GM19240 (cell line): ENCODE measurements around the gene MAN1B1.
A peak's percentile ranks its signal among the peaks of the same experiment; 100 is the strongest.

ENCODE experiments used
- DNase-seq: peaks from one replicate; pipeline ENCODE4 v3.0.0; 2011; ENCODE audit warnings: low spot score; ENCODE audit not compliant: insufficient read length

Gene MAN1B1

GRCh38 chr9:137086531-137087408 lies at the start of gene MAN1B1:
Gene MAN1B1 (plus strand): TSS chr9:137086985. CDS start chr9:137087000, 15 bp downstream.
- DNase-seq = peak; percentile 93

DNA sequence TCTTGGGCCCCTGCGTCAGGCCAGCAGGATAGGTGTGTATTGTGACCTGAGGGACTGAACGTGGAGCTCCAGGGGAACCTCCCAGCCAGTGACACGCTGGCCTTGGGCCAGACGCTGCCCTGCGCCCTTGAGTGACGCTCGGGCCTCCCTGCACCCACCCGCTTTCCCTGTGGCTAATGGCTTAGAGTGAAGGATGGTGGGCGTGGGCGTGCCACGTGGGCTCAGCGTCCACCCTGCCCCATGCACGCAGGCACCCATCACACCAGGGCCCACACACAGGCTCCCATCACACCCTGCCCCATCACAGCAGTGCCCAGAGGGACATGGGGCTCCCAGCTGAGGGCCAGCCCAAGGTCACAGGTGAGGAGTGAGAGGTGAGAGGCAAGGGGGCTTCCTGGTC lies 49.8 kb upstream of the MAN1B1 start:
- no peak for DNase-seq

DNA sequence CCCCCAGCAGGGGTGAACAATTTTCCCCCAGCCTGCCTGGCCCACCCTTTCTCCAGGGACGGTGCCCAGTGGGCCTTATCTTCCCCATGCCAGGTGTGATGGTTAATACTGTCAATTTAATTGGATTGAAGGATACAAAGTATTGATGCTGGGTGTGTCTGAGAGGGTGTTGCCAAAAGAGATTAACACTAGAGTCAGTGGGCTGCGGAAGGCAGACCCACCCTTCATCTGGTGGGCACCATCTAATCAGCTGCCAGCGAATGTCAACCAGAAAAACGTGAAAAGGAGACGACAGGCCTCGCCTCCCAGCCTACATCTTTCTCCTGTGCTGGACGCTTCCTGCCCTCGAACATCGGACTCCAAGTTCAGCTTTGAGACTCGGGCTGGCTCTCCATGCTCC lies 49.3 kb upstream of the MAN1B1 start:
- DNase-seq = no peak

DNA sequence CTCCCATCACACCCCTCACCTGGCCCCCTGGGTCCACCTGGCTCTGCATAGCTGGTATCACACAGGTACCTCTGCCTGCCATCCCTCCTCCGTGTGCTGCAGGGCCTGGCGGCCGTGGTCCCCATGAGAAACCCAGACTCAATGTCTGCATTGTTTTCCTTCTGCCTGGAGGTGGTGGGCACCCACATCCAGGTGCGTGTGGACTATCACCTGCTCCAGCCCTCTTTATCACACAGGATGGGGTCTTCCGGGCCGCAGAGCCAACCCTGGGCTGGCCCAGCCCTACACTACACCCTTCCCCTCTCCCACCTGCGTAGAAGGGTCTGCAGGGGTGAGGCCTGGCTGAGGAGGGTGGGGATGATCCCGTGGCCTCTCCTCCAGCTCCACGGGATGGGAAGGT lies 47.9 kb upstream of the MAN1B1 start:
- no peak for DNase-seq

DNA sequence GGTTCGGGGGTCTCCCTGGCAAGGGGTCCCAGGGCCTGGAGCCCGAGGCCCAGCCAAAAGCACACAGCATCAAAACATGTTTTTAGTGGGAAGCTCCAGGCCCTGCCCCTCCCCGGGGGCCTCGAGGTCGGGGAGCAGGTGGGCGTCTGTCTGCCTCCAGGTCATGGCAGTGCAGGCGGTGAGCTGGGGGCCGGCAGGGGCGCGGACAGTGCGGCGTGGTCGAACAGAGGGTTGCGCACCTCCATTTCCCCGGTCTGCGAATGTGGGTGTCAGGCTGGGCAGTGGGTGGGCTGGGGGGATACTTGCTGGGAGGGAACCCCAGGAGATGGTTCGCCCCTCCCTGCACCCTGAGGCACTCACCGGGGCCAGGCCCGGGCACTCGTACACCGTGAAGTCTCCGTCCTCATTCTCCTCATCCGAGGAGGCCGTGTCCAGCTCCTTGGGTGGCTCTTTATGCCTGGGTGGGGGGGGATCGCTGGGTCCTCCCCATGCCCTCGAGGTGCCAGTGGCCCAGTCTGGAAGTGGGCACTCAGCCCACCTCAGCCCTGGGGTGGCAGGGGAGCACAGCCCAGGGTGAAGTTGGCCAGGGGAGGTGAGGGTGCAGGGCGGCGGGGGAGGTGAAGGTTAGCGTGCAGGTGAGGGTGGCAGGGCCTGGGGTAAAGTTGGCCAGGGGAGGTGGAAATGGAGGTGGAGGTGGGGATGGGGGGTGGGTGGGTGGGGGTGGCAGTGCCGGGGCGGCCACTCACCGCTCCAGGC lies 47.0 kb upstream of the MAN1B1 start:
- no peak for DNase-seq

- no peak for DNase-seq
These were observed 46.2 kb upstream of the MAN1B1 start for GRCh38 chr9:137040568-137040967.

- DNase-seq = no peak
These were observed 45.7 kb upstream of the MAN1B1 start for GRCh38 chr9:137041124-137041523.

DNA sequence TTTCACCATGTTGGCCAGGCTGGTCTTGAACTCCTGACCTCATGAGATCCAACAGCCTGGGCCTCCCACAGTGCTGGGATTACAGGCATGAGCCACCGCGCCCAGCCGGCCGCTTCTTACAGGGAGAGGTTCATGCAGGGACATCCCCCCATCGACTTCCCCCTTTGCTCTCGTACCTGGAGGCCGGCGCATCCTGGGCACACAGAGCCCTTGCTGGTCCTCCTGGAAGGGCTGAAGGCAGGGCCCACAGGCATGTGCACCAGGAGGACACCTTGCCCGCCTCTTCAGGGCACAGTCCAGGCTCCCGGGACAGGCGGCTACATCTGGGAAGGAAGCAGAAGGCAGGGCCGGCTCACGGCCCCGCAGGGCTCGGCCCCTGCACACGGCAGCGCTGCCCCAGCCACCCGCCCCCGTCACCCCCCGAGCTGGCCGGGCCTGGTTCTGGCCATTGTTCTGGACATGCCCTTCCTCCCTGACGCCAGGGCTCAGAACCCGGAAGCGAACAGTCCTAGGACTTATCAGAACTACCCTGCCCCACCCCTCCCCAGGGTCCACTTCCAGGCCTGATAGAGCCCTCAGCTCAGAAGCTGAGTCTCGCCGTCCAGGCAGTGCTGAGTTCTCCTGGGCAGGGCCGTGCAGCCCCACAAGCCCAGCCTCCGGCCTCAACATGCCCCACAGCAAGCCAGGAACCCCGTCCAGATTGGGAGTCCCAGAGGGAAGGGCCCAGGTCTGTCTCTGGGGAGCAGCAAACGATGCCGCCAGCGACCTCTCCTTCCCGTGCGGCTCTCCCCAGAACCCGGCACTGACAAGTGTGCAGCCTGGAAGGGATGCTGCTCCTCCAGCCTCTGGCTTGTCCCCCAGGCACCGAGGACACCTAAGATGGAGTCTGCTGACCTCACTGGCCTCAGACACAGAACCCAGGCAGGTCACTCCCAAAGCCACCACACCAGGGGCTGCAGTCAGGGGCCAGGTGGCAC lies 43.7 kb upstream of the MAN1B1 start:
- DNase-seq = no peak

DNA sequence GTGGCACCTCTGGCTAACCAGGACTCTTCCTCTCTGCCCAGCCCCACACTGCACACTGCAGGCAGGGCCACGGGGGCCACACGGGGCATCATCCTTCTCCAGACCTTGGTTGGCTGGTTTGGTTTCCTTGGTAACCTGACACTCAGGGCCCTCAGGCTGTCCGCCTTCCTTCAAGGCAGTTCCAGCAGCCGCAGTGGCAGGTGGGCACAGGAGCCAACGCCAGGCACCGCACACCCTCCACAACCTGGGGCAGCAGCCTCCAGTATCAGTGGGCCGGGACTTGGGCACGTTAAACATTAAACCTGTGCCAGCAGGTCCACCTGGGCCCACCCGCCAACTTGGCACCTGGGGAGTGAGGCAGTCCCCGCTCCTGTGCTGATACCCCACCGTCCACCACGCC lies 42.7 kb upstream of the MAN1B1 start:
- no peak for DNase-seq

DNA sequence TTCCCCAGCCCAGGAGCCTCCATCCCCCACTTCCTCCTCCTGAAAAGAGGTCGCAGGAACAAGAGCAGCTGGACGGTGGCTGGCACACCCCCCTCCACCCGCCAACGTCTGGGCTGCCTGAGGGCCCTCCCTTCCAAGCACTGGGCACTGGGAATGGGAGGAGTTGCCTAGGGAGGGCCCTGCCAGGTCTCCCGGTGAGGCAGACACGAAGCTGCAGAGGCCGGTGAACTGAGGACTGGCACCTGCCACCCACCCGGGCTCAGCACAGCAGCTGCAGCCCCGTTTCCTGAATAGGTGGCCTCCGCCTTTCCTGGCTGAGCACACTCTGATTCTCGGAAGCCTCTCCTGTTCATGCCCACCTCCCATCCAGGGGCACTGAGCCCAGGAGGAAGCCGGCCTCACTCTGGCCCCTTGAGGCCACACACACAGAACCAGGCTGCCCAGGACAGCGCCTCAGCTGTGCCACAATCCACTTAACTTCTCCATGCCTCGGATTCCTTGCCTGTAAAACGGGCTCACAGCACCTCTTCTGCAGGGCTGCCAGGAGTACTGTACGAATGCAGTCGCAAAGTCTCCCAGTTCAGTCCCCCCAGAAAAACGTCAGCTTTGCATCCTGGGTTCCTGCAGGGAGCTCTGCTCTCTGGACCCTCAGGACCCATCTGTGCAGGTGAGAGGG lies 42.1 kb upstream of the MAN1B1 start:
- no peak for DNase-seq

- no peak for DNase-seq
These were observed 41.3 kb upstream of the MAN1B1 start for GRCh38 chr9:137045294-137046087.

DNA sequence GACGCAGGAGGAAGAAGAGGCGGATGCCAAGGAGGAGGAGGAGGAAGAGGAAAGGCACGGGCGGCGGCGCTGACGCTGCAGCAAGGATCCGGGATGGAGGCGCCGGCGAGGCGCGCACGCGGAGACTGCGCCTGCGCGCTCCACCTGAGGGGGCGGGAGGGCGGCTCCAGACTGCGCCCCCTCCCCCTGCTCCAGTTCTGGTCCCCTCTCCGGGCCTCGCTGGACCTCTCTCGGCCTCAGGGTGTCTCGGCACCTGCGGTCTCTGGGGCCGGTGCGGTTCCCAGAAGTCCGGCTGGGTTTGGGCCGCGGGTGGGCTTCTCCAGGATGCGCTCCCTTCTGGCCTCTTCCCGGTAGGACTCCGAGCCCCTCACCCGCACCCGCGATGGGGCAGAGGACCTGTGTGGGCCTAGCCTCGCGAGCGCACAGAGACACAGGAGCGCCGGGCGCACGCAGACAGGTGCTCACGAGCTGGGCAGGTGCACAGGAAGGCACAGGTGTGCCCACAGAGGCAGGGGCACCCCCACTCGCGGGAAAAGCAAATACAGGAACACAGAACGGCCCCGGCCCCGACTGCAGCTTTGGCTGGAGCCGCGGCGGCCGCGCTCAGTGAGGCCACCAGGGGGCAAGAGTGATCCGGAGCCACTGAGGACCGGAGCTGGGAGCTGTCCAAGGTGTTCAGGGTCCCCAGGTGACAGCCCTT lies 40.5 kb upstream of the MAN1B1 start, which contains the start of gene NPDC1:
NPDC1 (minus strand) TSS at position 90 of the 700 bp plus-strand sequence. CDS start 188 bp downstream, outside the sequence.
- peak; percentile 99 for DNase-seq

DNA sequence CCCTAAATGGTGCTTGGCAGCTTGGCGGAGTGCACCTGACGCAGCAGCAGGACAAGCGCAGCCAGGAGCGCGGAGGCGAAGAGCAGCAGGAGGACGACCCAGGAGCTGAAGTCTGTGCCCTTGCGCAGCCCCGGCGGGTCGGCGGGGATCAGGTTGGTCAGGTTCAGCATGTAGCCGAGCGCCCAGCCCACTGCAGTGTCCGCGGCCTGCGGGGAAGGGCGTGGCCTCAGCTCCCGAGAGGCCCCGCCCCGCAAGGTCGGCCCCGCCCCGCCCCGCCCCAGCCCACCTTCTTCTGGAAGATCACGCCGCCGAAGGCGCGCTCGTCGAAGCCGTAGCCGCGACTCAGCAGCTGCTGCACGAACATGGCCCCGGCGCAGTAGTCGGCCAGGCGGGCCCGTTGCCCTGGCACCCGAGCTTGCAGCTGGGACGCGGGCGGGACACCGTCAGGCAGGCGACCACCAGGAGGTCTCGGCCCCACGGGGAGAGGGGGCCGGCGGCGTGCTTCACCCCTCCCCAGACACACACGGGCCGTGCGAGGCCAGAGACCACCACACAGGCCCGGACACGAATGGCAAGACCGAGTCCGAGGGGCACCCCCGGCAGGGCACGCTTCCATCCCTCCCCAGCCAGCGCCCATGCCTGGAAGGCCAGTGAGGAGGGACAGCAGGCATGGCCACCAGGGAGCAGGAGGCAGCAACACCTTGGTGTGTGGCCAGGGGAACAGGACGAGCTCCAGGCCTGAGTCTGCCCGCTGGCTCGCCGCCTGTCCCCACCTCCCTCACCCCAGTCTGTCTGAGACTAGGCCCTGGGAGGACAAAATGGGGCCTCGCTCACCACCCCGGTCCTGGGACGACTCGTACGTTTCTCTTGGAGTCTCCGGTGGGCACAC lies 37.9 kb upstream of the MAN1B1 start:
- DNase-seq = no peak

GRCh38 chr9:137049544-137050449 lies 37.0 kb upstream of the MAN1B1 start:
- no peak for DNase-seq

DNA sequence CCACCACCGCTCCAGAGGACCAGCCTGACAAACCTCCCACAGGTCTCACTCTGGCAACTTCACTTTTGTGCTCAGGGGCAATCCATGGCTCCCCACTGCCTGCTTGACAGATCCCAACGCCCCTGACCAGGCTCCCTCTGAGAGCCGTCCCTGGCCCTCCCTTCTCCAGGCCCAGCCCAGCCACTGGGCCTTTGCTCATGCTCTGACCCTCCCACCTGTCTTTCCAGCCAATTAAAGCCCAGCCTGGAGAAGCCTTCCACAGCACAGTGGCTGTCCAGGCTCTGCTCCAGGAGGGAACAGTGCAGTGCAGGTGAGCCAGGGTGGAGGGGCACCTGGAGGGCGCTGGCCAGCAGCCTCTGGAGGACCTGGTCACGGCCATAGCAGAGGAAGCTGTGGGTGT lies 36.2 kb upstream of the MAN1B1 start:
- no peak for DNase-seq

- no peak for DNase-seq
These were observed 35.5 kb upstream of the MAN1B1 start for GRCh38 chr9:137051145-137051724.

- DNase-seq = no peak
These were observed 34.5 kb upstream of the MAN1B1 start for GRCh38 chr9:137052293-137052692.
